Measurements from ENCODE around the gene LRRN3. TPM values are rescaled to one million over a fixed set of nuclear protein-coding genes. Genes with fewer than 3 reads are reported as not detected.

The LRRN3 gene
- total and polyA plus RNA-seq, 2 of the 8 experiments (the other 6 are each of a cell fraction or from before 2014, with no cell fraction given) = 0.20 to 0.32 TPM

GRCh38 chr7:111172564-111173257, 81.8 kb downstream of the LRRN3 start:
- no peak overlapping the region for H3K14ac ChIP-seq (ENCODE audit: insufficient read length)
- H3K4me3 ChIP-seq (ENCODE audit: extremely low read depth in 1 of 4, insufficient read depth in 2 of 4, low read depth in 3 of 4, low read length in 4 of 4) = no peak overlapping the region
- H3K56ac ChIP-seq (replicated peaks; ENCODE audit: insufficient read length, low read depth, low read length) = no peak overlapping the region
- no peaks in the 10 kb centered on the region for H3K79me2 ChIP-seq (ENCODE audit: control insufficient read depth in 1 of 2, insufficient read depth in 2 of 2, low read length in 2 of 2)
- no peak overlapping the region for H2BK12ac ChIP-seq (ENCODE audit: low read depth, low read length)
- no peak overlapping the region for H3K9ac ChIP-seq (replicated peaks in 1 of 4; ENCODE audit: extremely low read depth in 1 of 4, low read depth in 3 of 4, low read length in 3 of 4)
- no peaks in the 10 kb centered on the region for H3K27me3 ChIP-seq (replicated peaks in 1 of 4; ENCODE audit: control insufficient read depth in 3 of 4, extremely low read depth in 1 of 4, insufficient read depth in 3 of 4, low read length in 3 of 4)
- H4K91ac ChIP-seq (replicated peaks; ENCODE audit: insufficient read length, low read length) = no peak overlapping the region
- H3K4me1 ChIP-seq (replicated peaks in 1 of 4; ENCODE audit: control insufficient read depth in 3 of 4, insufficient read depth in 4 of 4, low read length in 3 of 4) = no peaks in the 10 kb centered on the region
- no peak overlapping the region for H3K4ac ChIP-seq (replicated peaks; ENCODE audit: insufficient read length, low read depth, low read length)
- no peak for FAIRE-seq
- no peaks in the 10 kb centered on the region for H3K9me3 ChIP-seq (ENCODE audit: insufficient read depth in 2 of 2, low read depth in 1 of 2, low read length in 1 of 2)
- ChIA-PET POLR2A (ENCODE audit: partially characterized antibody) (no interaction called here), CTCF (ENCODE audit: partially characterized antibody) (no interaction called here)
- no peak overlapping the region for H3K27ac ChIP-seq (ENCODE audit: low read depth, low read length)
- no peak overlapping the region for H2BK5ac ChIP-seq (ENCODE audit: low read depth, low read length)
- no peak overlapping the region for H3K4me2 ChIP-seq (ENCODE audit: insufficient read depth in 1 of 2, low read depth in 2 of 2, low read length in 2 of 2)
- H2AFZ ChIP-seq (ENCODE audit: low read length) = no peak overlapping the region
- no peak overlapping the region for H2BK20ac ChIP-seq (ENCODE audit: low read length)
- no peak overlapping the region for H4K8ac ChIP-seq (ENCODE audit: extremely low read depth, insufficient read depth, low read length)
- no peaks in the 10 kb centered on the region for H4K20me1 ChIP-seq (replicated peaks in 1 of 2; ENCODE audit: control insufficient read depth in 1 of 2, insufficient read depth in 2 of 2, low read length in 2 of 2)
- H3K23ac ChIP-seq (ENCODE audit: insufficient read length) = no peak overlapping the region
- no peak overlapping the region for H4K5ac ChIP-seq (ENCODE audit: insufficient read length, low read depth, low read length)
- DNase-seq (ENCODE audit: low read depth in 1 of 2, low spot score in 2 of 2) = no peak
- H3K36me3 ChIP-seq (ENCODE audit: control insufficient read depth in 2 of 4, insufficient read depth in 4 of 4, low read length in 3 of 4) = no peaks in the 10 kb centered on the region
- no peaks in the 10 kb centered on the region for H3K79me1 ChIP-seq (ENCODE audit: low read depth, low read length)
- no peak overlapping the region for H3K18ac ChIP-seq (ENCODE audit: extremely low read depth, low read length)
- no peak overlapping the region for H2BK120ac ChIP-seq (replicated peaks; ENCODE audit: low read depth, low read length)
- H2AK5ac ChIP-seq (ENCODE audit: low read depth, low read length) = no peak overlapping the region
- no peak overlapping the region for H2BK15ac ChIP-seq (ENCODE audit: low read length)
- 94% methylated on average over 2 of the region's 2 CpGs; no CpG with 5 or more reads in 1 of the 2 experiments for WGBS, 2 experiments (ENCODE audit: extremely low coverage in 1 of 2, insufficient coverage in 1 of 2, insufficient read length in 1 of 2, insufficient replicate concordance in 2 of 2, low coverage in 1 of 2, low lambda C conversion rate in 2 of 2, missing lambda C conversion rate in 1 of 2)
- no peaks in the 10 kb centered on the region; the same call in 1 of the 2 replicates for H3K23me2 ChIP-seq (ENCODE audit: low read depth, low read length)
- no peak for TF ChIP-seq POLR2A (IDR thresholded peaks at IDR 0.05; ENCODE audit: control extremely low read depth in 1 of 2, low read depth in 2 of 2, low read length in 2 of 2)
- TF ChIP-seq YY1 (IDR thresholded peaks at IDR 0.05; ENCODE audit: low read depth, low read length) = no peak
- no peak for TF ChIP-seq CHD1 (IDR thresholded peaks at IDR 0.05; ENCODE audit: low read depth, low read length)
- TF ChIP-seq GABPA (IDR thresholded peaks at IDR 0.05; ENCODE audit: borderline replicate concordance, insufficient read depth, low read length) = no peak

Data from H1 (cell line).